Measurements from ENCODE around the gene NHLRC1. TPM values are rescaled to one million over a fixed set of nuclear protein-coding genes. Genes with fewer than 3 reads are reported as not detected.

Gene NHLRC1
- total RNA-seq, 1 donor from 2014 or later = 0.32 TPM

GRCh38 chr6:18102783-18103509, 19.5 kb downstream of the NHLRC1 start:
- H3K27me3 ChIP-seq = no peaks in the 10 kb centered on the region
- H3K27ac ChIP-seq = no peak overlapping the region
- no peak for DNase-seq (ENCODE audit: low spot score in 2 of 2)
- H3K4me1 ChIP-seq = no peaks in the 10 kb centered on the region
- intact Hi-C loops (cut with DNase I) = no loop called here
- no peak for TF ChIP-seq CTCF (IDR thresholded peaks at IDR 0.05)
- H3K9me3 ChIP-seq = no peaks in the 10 kb centered on the region
- H3K4me3 ChIP-seq = no peak overlapping the region
- no peaks in the 10 kb centered on the region for H3K36me3 ChIP-seq

- H3K27ac ChIP-seq = no peak overlapping the region
- TF ChIP-seq CTCF (IDR thresholded peaks at IDR 0.05) = no peak
- no peaks in the 10 kb centered on the region for H3K4me1 ChIP-seq
- intact Hi-C loops (cut with DNase I) = no loop called here
- no peak overlapping the region for H3K4me3 ChIP-seq
- H3K27me3 ChIP-seq = no peaks in the 10 kb centered on the region
- H3K36me3 ChIP-seq = no peaks in the 10 kb centered on the region
- DNase-seq (ENCODE audit: low spot score in 2 of 2) = no peak
- no peaks in the 10 kb centered on the region for H3K9me3 ChIP-seq
Measured at GRCh38 chr6:18101873-18102272, 20.6 kb downstream of the NHLRC1 start.

- H3K27ac ChIP-seq = no peak overlapping the region
- no peak for TF ChIP-seq CTCF (IDR thresholded peaks at IDR 0.05)
Measured at GRCh38 chr6:18101271-18101670, 21.2 kb downstream of the NHLRC1 start.

GRCh38 chr6:18100296-18100695, 22.2 kb downstream of the NHLRC1 start:
- no peak for TF ChIP-seq CTCF (IDR thresholded peaks at IDR 0.05)
- Histone ChIP-seq H3K4me1 (no peaks in the 10 kb centered on the region), H3K36me3 (no peaks in the 10 kb centered on the region), H3K9me3 (no peaks in the 10 kb centered on the region), H3K27me3 (no peaks in the 10 kb centered on the region), H3K4me3 (no peak overlapping the region), H3K27ac (no peak overlapping the region)
- no peak for DNase-seq (ENCODE audit: low spot score in 2 of 2)
- intact Hi-C loops (cut with DNase I) = no loop called here

More at GRCh38 chr6:18101271-18101670, 21.2 kb downstream of the NHLRC1 start:
- intact Hi-C loops (cut with DNase I) = no loop called here
- Histone ChIP-seq H3K9me3 (no peaks in the 10 kb centered on the region), H3K36me3 (no peaks in the 10 kb centered on the region), H3K27me3 (no peaks in the 10 kb centered on the region), H3K4me3 (no peak overlapping the region), H3K4me1 (no peaks in the 10 kb centered on the region)
- no peak for DNase-seq (ENCODE audit: low spot score in 2 of 2)

- no peaks in the 10 kb centered on the region for H3K4me1 ChIP-seq
- H3K4me3 ChIP-seq = no peak overlapping the region
- TF ChIP-seq CTCF (IDR thresholded peaks at IDR 0.05) = no peak
- H3K36me3 ChIP-seq = no peaks in the 10 kb centered on the region
- intact Hi-C loops (cut with DNase I) = no loop called here
- no peaks in the 10 kb centered on the region for H3K27me3 ChIP-seq
- no peak for DNase-seq (ENCODE audit: low spot score in 2 of 2)
- no peaks in the 10 kb centered on the region for H3K9me3 ChIP-seq
- no peak overlapping the region for H3K27ac ChIP-seq
Measured at GRCh38 chr6:18099511-18099910, 23.0 kb downstream of the NHLRC1 start.

Measured in ascending aorta (tissue), 2 donors.